Measurements from ENCODE around the gene SNRPA.
"Not testable (repeated sequence)": the region's sequence is repeated elsewhere in the genome, so short reads cannot be mapped to it uniquely, and the experiment has no call there.

Gene SNRPA

GRCh38 chr19:40811478-40812341 lies 60.7 kb downstream of the SNRPA start:
- in situ Hi-C loops (cut with HindIII; ENCODE audit: low sequenced_read_pairs): no loop called here

DNA sequence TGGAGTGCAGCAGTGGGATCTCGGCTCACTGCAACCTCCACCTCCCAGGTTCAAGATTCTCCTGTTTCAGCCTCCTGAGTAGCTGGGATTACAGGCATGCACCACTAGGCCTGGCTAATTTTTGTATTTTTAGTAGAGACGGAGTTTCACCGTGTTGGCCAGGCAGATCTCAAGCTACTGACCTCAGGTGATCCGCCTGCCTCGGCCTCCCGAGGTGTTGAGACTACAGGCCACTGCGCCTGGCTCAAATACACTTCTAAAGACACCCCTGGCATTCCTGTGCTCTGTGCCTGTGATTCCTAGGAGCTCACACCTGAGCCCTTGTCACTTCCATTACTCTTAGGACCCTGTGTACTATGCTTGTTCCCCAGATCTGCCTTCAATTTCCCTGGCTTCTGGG lies 61.6 kb downstream of the SNRPA start:
- in situ Hi-C loops (cut with HindIII; ENCODE audit: low sequenced_read_pairs): not testable (repeated sequence)

DNA sequence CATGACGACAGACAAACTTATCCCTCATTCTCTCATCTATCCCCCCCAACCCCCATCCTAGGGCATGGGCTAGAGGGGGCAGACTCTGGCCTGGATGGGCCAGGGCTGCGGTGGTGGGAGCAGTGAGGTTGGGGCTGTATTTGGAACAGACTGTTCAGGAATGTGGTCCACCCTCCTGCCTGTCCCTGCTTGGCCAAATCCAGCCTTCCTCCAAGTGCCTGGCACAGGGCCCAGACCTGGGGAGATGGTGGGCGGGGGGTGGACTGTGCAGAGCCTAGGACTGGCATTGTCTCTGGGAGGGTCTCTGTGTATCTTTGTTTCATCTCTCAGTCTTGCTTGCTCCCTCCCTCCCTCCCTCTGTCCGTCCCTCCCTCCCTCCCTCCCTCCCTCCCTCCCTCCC lies 62.2 kb downstream of the SNRPA start:
- in situ Hi-C loops (cut with HindIII; ENCODE audit: low sequenced_read_pairs): no loop called here

Data from DLD1 (cell line).